Endometrial microvascular endothelial cells (primary cell): Measurements from ENCODE around the gene COQ7. TPM values are rescaled to one million over a fixed set of nuclear protein-coding genes. Genes with fewer than 3 reads are reported as not detected.

Experiments
- in situ Hi-C: cut with HindIII; loops from 2 replicates; pipeline ENCODE4 v1.10.0; 2017; ENCODE audit warnings: low sequenced_read_pairs, low pct_unique_long_range_greater_than_20kb; ENCODE audit errors: inconsistent ontology term
- total RNA-seq: library from RNA; depleted of rRNA; stranded (reverse); fragments of >200 nt; gene quantifications from one replicate; pipeline ENCODE4 v1.2.3, GENCODE V29; 2015; ENCODE audit errors: inconsistent ontology term

Gene COQ7
- total RNA-seq, 1 donor from 2014 or later, result 11.4 TPM

DNA sequence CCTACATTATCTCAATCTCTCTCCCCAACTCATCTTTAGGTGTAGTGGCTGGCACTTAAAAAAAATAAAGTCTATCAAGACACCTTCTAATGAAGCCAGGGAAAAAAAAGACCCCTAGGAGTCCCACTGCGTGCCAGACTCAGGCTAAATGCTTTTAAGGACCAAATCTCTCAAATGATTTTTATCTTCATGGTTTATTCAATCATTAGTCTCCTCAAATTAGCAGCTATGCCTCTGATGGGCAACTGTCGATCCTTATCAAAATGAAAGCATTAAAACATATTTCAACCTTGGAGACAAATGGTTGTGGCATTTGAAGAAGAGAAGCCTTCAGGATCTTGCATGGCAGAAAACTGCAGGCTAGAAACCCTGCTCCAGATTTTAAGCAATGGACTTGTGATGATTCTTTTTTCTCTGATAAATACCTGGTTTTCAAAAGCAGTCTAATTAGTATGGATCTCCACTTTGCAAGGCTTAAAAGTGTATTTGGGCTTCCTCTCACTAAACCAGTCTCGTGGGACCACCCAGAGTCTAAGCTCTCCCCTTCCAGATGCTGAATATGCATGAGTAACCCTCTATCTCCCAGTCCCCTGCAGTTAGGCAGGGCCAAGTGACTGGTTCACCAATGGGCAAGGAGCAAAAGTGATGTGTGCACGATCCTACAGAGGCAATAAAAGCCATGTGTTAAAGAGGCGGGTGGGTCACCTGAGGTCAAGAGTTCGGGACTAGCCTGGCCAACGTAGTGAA lies 61.2 kb downstream of the COQ7 start:
- in situ Hi-C loops, result no loop called here

Other genes starting within 250 kb of the COQ7 start
- 30.9 TPM for gene SMG1, start 141.2 kb upstream of the COQ7 start, total RNA-seq
- 0.65 TPM for gene TMC7, start 83.7 kb upstream of the COQ7 start, total RNA-seq
- gene ITPRIPL2, start 46.4 kb downstream of the COQ7 start, total RNA-seq, result 25.0 TPM
- not detected for gene SYT17, start 100.6 kb downstream of the COQ7 start, total RNA-seq
- gene CLEC19A, start 218.1 kb downstream of the COQ7 start, total RNA-seq, result not detected